ENCODE data around the gene NSA2. TPM values are rescaled to one million over a fixed set of nuclear protein-coding genes. Genes with fewer than 3 reads are reported as not detected.
"Not testable (repeated sequence)": the region's sequence is repeated elsewhere in the genome, so short reads cannot be mapped to it uniquely, and the experiment has no call there.

NSA2 gene
- total and polyA plus RNA-seq, 9 of the 15 experiments (the other 6 are each of a cell fraction or from before 2014, with no cell fraction given) = 60.2 to 246 (median 183) TPM

DNA sequence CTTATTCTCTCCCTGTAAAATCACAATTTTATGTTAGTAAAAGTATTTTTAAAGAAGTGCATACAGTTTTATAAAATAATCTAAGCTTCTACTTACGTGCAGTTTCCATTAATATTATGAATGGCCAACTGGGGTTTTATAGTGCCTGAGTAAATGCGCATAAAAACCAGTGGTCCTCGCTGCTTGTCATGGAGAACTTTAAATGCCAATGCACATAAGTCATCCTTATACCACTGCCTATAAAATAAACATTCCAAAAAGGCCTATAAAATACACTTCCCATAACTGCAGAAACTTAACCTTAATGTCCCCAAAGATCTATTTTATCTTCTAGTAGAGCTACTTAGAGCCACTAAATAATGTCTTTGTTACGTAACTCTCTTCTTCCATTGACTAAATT lies 28.6 kb upstream of the NSA2 start:
- in situ Hi-C loops (cut with MboI) = no loop called here
- no peaks in the 10 kb centered on the region for H3K9me1 ChIP-seq (ENCODE audit: control insufficient read depth, insufficient read depth, low read length)
- ChIA-PET POLR2A (no interaction called here), CTCF (ENCODE audit: low intra/inter-chr PET ratio) (no interaction called here)
- H3K4me3 ChIP-seq = no peak overlapping the region
- H3K9ac ChIP-seq (ENCODE audit: insufficient read depth in 1 of 2, low read depth in 2 of 2, low read length in 2 of 2) = no peak overlapping the region
- TF ChIP-seq, protein P1, sequence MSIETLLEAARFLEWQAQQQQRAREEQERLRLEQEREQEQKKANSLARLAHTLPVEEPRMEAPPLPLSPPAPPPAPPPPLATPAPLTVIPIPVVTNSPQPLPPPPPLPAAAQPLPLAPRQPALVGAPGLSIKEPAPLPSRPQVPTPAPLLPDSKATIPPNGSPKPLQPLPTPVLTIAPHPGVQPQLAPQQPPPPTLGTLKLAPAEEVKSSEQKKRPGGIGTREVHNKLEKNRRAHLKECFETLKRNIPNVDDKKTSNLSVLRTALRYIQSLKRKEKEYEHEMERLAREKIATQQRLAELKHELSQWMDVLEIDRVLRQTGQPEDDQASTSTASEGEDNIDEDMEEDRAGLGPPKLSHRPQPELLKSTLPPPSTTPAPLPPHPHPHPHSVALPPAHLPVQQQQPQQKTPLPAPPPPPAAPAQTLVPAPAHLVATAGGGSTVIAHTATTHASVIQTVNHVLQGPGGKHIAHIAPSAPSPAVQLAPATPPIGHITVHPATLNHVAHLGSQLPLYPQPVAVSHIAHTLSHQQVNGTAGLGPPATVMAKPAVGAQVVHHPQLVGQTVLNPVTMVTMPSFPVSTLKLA (conservative IDR thresholded peaks at IDR 0.05) = no peak
- TF ChIP-seq EP400 (IDR thresholded peaks at IDR 0.05) = no peak
- TF ChIP-seq CEBPG (CRISPR knock-in tag; IDR thresholded peaks at IDR 0.05) = no peak
- TF ChIP-seq CEBPG (tag; conservative IDR thresholded peaks at IDR 0.05 in 1 of 2, IDR thresholded peaks at IDR 0.05 in 1 of 2) = 0 out of 4 replicates have a peak, but pooled peaks of 1 of the 2 experiments have one; percentile 9
- TF ChIP-seq JUND (IDR thresholded peaks at IDR 0.05; ENCODE audit: borderline replicate concordance, low read depth, low read length) = no peak
- TF ChIP-seq JUND (tag; IDR thresholded peaks at IDR 0.05; ENCODE audit: borderline replicate concordance, low read depth, low read length) = no peak
- no peak for TF ChIP-seq FOXM1 (IDR thresholded peaks at IDR 0.05; ENCODE audit: low read depth)
- no peak for TF ChIP-seq FOXM1 (CRISPR knock-in tag; IDR thresholded peaks at IDR 0.05; ENCODE audit: low read depth)
- DNase-seq (ENCODE audit: extremely low read depth in 1 of 4, low spot score in 3 of 4) (no peak), ATAC-seq (no peak), FAIRE-seq (no peak)
- H2AFZ ChIP-seq (ENCODE audit: low read depth, low read length) = no peak overlapping the region
- H3K4me2 ChIP-seq (ENCODE audit: insufficient read depth, low read length) = no peak overlapping the region
- WGBS (ENCODE audit: insufficient coverage, low coverage, missing lambda C conversion rate) = 94% methylated on average over 4 of the region's 4 CpGs
- H3K9me3 ChIP-seq (replicated peaks; ENCODE audit: control insufficient read depth, insufficient read depth, low read depth, low read length) = no peaks in the 10 kb centered on the region
- no TSS peak for BruUV-seq (replicated peaks)
- no peaks in the 10 kb centered on the region for H3K27me3 ChIP-seq (ENCODE audit: control insufficient read depth in 2 of 2, insufficient read depth in 2 of 2, low read length in 2 of 2)
- H3K79me2 ChIP-seq (ENCODE audit: control insufficient read depth, insufficient read depth, low read length) = no peaks in the 10 kb centered on the region
- intact Hi-C loops (cut with micrococcal nuclease) = no loop called here
- no peak overlapping the region for H3K27ac ChIP-seq (ENCODE audit: extremely low read depth, low read depth, low read length)
- H3K4me1 ChIP-seq (replicated peaks in 1 of 2; ENCODE audit: control insufficient read depth in 2 of 2, insufficient read depth in 2 of 2, low read length in 2 of 2) = no peaks in the 10 kb centered on the region
- peaks cover 85% of the 10 kb centered on the region for H3K36me3 ChIP-seq (ENCODE audit: control insufficient read depth, insufficient read depth, low read length)
- H4K20me1 ChIP-seq (replicated peaks; ENCODE audit: control insufficient read depth, insufficient read depth, low read length) = no peaks in the 10 kb centered on the region

DNA sequence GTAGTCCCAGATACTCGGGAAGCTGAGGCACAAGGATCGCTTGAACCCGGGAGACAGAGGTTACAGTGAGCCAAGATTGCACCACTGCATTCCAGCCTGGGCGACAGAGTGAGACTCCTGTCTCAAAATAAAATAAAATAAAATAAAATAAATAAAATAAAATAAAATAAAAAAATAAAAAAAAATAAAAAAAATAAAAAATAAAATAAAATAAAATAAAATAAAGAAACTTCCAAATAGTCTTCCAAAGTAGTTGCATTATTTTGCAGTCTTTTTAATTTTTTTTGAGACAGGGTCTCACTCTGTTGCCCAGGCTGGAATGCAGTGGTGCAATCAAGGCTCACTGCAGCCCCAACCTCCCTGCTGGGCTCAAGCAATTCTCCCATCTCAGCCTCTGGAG lies 18.3 kb upstream of the NSA2 start:
- CTCF ChIA-PET (ENCODE audit: low intra/inter-chr PET ratio); H3K27ac ChIP-seq (ENCODE audit: extremely low read depth, low read depth, low read length); H3K27me3 ChIP-seq (ENCODE audit: control insufficient read depth in 2 of 2, insufficient read depth in 2 of 2, low read length in 2 of 2); H3K4me3 ChIP-seq; in situ Hi-C loops (cut with MboI); FAIRE-seq; intact Hi-C loops (cut with micrococcal nuclease); H2AFZ ChIP-seq (ENCODE audit: low read depth, low read length); DNase-seq (ENCODE audit: extremely low read depth in 1 of 4, low spot score in 3 of 4); H3K9me1 ChIP-seq (ENCODE audit: control insufficient read depth, insufficient read depth, low read length); H3K9ac ChIP-seq (ENCODE audit: insufficient read depth in 1 of 2, low read depth in 2 of 2, low read length in 2 of 2); BruUV-seq (replicated peaks); H3K4me1 ChIP-seq (replicated peaks in 1 of 2; ENCODE audit: control insufficient read depth in 2 of 2, insufficient read depth in 2 of 2, low read length in 2 of 2); H4K20me1 ChIP-seq (replicated peaks; ENCODE audit: control insufficient read depth, insufficient read depth, low read length); H3K9me3 ChIP-seq (replicated peaks; ENCODE audit: control insufficient read depth, insufficient read depth, low read depth, low read length); H3K79me2 ChIP-seq (ENCODE audit: control insufficient read depth, insufficient read depth, low read length); H3K4me2 ChIP-seq (ENCODE audit: insufficient read depth, low read length); ATAC-seq; POLR2A ChIA-PET: not testable (repeated sequence)
- 98% methylated on average over 4 of the region's 4 CpGs for WGBS (ENCODE audit: insufficient coverage, low coverage, missing lambda C conversion rate)
- H3K36me3 ChIP-seq (ENCODE audit: control insufficient read depth, insufficient read depth, low read length) = peaks cover 83% of the 10 kb centered on the region

All from K562 (cell line).